8988T (cell line): ENCODE measurements around the gene TNFAIP2.
A peak's percentile ranks its signal among the peaks of the same experiment; 100 is the strongest.
"Not testable (repeated sequence)": the region's sequence is repeated elsewhere in the genome, so short reads cannot be mapped to it uniquely, and the experiment has no call there.

Source experiments
- DNase-seq: peaks from one replicate; pipeline ENCODE4 v3.0.0; 2011

TNFAIP2 gene

DNA sequence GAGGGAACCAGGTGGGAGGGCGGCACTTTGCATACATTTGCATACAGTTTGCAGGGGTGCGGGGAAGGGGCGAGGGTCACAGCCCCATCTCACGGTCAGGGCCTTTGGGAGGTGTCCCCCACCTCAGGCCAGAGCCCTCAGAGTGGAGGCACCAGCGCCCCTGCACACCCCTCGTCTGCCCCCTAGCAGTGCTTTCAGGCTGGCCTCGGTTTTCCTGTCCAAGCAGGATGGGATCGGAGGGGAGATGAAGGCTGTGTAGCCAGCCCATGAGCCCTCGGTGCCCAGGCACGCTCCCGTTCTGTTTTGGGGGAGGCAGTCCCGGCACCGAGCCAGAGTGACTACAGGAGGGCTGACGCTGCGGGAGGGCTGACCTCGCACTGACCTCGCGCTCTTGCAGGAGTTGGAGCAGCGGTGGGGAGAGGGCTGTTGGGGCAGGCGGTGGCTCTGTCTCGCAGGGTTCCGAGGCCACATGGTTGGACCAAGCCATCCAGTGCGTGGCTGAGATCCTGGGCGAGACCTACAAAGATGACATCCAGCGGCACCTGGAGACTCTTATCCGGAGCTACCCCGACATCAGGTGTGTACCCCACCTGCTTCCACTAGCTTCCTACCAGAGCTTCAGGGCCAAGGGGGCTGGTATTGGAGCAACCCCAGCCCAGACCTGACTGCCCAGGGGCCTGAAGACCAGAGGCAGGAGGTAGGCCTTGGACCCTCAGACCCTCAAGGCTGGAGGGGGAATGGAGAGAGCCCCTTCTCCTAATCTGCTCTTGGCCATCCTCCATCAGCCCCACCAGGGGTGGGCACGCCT is 15.1 kb upstream of the TNFAIP2 start:
- no peak for DNase-seq

DNA sequence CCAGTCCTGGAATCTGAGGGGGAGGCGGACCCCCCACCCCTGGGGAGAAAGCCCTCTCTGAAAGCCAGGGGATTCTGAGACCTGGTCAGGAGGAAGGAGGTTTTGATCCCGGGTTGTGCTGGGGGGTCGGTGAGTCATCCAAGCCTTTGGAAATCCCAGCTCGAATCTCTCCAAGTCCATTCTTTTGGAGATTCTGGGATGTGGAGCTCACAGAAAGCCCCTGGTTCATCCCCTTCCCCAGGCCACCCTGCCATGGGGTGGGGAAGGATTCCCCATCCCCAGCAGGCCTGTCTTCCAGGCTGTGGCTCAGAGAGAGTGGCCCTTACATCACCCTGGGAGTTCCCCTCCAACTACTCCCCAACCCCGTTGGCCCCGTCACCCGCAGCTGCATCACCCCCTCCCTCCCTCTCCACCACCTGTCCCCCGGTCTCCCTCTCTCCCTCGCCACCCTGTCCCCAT is 14.5 kb upstream of the TNFAIP2 start:
- DNase-seq = no peak

DNA sequence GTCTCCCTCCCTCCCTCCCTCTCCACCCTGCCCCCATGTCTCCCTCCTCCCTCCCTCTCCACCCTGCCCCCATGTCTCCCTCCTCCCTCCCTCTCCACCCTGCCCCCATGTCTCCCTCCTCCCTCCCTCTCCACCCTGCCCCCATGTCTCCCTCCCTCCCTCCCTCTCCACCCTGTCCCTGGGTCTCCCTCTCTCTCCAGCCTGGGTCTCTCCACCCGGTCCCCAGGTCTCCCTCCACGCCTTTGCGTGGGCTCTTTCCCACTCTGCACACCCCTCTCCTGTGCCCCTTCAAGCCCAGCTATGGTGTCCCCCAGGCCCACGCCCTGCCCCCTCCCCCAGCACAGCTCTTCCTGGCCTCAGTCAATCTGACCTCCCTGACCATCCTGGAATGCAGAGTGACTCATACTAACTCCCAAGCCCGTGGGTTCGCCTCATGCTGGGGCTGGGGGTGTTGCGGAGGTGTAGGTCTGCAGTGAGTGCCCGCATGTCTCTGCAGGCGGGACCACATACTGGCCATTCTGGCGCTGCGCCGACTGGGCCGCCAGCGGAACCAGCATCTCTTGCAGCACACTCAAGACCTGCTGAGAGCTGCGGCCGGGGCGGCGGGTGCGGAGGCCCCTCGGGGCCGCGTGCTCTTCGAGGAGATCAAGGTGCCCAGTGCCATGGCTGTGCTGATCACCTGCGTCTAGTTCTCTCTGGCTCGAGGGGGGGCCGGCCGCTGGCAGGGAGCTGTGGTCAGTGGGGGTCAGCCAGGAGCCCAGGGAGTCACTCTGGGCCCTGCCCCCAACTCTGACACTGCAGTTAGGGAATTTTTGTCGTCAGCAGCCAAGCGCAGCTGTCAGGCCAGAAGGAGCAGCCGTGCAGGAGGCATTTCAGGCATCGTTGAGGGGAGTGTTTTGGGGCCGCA is 13.5 kb upstream of the TNFAIP2 start:
- DNase-seq = no peak

DNA sequence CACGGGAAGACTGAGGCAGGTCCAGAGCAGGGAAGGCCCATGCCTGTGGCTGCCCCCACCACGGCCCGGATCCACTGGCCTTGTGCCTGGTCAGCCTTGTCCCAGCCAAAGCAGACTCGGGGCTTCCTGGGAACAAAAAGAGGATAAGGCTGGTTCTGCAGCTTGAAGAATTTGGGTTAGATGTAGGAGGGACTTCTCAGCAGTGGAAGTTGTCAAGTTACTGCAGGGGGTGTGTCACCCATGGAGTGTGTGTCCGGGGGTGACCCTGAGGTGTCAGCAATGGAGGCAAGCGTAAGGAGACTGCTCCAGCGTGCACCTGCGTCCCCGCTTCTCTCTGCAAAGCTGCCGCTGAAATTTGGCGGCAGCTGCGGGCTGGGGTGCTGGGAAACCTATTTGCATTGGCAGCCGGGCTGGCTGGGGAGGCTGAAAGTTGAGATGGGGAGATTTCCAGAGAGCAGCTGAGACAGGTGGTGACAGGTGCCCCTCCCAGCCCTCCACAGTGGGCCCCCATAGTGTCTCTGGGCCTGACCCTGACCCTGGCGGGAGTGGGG is 12.5 kb upstream of the TNFAIP2 start:
- DNase-seq = no peak

DNA sequence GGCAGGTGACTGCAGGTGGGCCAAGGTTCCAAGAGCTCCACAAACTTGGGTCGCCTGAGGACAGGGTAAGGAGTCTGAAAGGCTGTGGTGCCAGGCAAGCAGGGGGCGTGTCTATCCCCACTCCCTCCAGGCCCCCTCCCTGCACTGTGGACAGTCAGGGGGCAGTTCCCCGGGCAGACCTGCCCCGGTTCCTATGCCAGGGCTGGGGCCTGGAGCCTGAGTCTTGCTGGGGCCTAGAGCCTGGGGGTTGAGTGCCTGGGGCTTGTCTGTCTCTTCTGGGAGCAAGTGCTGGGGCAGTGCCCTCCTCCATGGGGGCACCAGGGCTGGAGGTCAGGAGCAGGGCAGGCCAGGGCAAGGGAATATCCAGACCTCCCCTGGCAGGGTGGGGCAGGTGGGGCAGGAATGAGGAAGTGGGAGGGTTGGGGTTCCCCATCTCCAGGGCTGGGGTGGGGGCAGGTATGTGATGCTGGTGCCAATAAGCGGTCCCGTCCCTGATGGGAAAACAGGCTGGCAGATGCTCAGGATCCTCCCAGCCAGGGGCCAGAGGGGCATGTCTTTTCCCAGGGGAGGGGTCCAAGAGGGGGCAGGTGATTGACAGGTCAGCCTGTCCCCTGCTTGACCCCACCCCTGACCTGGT is 11.9 kb upstream of the TNFAIP2 start:
- no peak for DNase-seq

DNA sequence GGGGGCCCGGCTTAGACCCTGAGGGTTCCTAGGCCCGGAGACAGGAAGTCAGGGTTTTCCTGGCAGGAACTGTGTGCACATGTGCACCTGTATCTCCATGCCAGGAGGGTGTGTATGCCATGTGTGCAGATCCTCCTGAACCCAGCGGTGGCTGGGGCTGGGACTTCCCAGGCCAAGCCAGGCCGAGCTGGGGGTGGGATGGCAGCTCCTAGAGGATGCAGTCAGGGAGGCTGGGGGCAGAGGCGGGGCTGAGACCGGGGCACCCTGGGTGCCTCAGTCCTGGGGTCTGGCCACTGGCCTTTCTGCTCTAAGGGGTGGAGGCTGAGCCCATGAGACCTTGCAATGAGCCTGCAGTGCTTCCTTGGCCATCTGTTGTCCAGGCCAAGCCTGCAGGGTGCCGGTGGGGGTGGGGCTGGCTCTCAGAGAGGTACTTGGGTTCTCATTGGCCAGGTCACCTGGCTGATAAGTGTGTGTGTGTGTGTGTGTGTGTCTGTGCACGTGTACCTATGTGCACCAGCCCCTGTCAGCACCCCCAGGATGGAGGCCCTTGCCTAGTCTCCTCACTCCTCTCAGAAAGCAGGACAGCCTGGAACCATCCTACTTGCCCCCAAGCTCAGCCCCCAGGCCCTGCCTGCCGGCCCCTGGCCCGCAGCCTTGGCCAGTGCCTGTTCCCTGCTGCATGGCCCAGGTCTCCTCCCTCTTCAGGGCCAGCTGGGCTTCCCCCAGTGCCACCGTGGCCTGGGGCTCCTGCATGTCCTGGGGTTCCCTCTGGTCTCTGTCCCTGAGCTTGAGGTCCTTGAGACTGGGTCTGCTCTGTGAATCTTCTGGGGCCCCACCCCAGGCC is 10.6 kb upstream of the TNFAIP2 start:
- DNase-seq = no peak

DNA sequence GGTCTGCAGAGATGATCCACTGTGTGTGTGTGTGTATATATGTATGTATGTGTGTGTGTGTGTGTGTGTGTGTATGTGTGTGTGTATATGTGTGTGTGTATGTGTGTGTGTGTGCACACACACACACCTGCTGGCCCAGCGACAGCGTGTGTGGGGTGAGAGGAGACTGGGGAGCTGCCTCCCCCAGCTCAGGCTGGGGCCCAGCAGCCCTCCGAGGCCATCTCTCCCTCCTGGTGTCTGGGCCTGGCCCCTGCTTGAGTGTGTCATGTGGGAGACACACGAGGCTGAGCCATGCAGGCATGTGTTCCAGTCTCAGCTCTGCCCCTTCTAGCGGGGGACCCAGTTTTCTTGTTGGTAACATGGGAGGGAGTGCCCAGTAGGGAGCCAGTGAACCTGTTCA is 10.0 kb upstream of the TNFAIP2 start:
- no peak for DNase-seq

DNA sequence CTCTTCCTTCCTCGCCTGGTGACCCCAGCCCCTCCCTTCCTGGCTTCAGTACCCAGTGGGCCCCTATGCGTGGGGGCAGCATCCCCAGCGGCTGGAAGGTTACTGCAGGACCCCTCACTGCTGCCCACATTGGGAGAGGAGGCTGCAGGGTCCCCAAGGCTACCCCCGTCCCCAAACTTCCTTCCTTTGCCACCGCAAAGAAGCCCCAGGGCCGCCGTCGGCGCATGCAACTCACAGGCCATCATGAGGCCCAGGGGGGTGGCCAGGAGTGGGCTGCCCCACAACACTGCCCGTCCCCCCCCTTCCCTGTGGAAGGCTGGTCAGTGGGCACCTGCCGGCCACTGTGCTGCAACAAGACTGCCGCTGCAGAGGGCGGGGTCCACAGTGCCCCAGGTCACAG is 9.5 kb upstream of the TNFAIP2 start:
- no peak for DNase-seq

DNA sequence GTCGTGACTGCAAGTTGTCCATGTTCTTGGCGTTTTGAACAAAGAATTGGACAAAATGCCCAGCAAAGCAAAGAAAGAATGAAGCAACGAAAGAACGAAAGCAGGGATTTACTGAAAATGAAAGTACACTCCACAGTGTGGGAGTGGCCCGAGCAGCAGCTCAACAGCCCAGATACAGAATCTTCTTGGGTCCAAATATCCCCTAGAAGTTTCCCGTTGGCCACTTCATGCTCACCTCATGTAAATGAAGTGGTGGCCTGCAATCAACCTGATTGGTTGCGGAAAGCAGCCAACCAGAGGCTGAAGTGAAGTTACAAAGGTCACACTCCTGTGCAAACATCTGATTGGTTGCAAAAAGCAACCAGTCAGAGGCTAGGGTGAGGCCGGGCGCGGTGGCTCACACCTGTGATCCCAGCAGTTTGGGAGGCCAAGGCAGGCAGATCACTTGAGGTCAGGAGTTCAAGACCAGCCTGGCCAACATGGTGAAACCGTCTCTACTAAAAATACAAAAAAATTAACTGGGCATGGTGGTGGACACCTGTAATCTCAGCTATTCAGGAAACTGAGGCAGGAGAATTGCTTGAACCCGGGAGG is 8.1 kb upstream of the TNFAIP2 start:
- not testable (repeated sequence) for DNase-seq

DNA sequence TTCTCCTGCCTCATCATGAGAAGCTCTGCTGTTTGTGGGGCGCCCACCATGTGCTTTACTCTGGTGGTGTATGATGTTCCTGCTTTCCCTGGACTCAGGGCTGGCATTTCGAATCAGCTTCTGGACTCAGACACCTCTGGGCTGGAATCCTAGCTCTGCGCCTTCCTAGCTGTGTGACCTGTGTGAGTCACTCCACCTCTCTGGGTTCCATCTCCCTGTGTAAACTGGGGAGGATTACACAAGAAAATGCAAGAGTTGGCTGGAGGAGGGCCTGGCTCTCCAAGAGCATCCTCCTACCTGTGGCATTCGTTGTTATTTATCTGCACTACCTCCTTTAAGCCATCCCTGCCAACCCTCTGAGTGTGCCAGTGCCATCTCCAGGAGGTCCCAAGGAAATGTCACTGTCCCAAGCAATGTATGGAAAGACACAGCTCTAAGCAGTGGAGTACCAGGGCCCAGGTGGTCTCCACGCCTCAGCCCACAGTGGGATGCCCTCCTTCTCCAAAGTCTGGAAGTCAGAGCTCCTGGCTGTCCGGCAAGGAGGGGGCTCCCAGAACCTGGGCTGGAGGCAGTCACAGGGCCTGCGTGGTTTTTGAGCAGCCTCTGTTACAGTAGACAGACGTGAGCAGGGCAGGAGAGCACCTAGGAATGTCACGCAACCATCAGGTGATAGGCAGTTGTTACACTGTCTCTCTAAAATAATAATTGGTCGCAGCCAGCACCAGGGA is 7.3 kb upstream of the TNFAIP2 start:
- DNase-seq = no peak

DNA sequence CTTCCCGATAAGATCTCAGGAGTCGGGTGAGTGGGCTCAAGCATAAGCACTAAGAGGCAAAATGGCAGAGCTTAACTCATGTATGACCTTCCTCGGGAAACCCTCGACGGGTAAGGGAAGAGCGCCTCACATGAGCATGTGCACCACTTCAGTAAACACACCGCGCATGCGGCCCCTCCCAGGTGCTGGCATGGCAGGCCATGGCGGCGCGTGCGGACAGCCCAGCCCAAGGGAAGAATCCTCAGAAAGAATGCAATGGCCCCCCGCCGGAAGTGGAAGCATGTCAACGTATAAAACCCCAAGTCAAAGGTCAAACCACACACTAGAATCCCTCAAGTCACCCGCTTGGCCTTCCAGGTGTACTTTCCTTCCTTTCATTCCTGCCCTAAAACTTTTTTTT is 6.6 kb upstream of the TNFAIP2 start:
- DNase-seq = no peak

DNA sequence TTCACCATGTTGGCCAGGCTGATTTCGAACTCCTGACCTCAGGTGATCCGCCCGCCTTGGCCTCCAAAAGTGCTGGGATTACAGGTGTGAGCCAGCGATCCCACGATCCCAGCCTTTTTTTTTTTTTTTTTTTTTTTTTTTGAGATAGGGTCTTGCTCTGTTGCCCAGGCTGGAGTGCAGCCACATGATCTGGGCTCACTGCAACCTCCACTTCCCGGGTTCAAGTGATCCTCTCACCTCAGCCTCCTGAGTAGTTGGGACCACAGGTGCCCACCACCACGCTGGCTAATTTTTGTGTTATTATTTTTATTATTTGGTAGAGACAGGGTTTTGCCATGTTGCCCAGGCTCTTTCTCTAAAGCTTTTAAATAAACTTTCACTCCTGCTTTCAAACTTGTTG is 5.8 kb upstream of the TNFAIP2 start:
- not testable (repeated sequence) for DNase-seq

DNA sequence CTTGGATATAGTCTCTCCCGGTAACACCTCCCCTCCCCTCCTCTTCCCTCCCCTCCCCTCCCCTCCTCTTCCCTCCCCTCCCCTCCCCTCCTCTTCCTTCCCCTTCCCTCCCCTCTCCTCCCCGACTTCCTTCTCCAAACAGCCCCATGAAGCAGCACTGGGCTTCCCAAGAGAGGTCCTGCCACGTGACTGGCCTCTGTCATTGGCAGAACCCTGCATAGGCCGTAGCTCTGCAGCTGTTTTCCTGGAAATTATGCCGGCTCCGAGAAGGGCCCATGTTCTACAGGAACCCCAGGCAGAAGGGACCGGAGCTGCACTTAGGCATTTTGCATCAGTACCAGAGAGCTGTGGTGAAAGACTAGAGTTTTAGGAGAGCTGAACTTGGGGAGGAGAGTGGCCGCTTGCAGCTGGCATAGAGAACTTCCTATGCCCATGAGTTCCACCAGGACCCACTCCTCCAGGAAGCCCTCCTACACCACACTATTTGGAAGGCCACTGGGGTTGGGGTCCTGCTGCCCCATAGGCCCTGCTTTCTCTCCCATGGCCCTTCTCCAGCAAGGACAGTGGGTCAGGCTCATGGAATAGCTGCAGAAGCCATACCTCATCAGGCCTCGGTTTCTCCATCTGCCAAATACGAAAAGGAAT is 5.1 kb upstream of the TNFAIP2 start:
- DNase-seq = no peak

DNA sequence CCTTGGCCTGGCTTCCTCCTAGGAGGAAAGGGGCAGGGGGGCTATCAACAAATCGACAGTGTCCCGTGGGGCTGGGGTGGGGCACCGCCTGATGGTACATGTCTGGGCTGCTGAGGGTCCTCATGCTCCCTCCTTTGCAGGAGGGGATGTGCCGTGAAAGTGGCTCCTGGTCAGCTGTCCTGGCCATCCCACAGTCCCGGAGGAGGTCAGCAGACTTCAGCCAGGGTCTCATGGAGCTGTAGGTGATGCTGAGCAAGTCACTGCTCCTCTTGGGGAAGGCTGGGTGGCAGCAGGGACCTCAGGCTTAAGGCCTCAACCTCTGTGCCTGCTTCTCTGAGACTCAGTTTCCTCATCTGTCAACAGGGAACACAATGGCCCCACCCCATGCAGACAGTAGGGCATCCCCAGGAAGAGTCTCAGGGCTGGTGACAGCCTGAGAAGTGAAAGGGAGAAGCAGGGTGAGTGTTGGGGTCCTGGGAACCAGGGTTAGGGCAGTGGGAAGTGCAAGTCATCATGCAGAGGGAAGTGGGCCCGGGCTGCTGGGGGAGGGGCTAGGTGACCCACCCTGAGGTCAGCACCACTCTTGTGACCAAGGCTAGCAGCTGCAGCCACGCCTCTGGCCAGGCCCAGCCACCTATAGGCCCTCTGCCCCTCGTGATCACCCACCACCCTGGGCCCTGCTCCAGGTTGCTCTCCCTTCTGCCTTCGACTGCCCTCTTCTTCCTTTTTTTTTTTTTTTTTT is 4.4 kb upstream of the TNFAIP2 start:
- no peak for DNase-seq

DNA sequence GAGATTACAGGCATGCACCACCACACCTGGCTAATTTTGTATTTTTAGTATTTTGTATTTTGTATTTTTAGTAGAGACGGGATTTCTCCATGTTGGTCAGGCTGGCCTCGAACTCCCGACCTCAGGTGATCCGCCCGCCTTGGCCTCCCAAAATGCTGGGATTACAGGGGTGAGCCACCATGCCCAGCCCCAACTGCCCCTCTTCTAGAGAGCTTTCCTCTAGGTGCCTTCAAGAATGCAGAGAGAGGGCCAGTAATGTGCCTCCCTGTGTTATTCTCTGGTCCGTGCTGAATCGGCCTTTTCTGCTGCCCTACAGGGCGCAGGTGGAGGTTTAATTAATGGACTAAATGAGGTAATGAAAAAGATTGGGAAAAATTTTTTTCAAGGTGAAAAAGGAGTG is 3.7 kb upstream of the TNFAIP2 start:
- not testable (repeated sequence) for DNase-seq

DNA sequence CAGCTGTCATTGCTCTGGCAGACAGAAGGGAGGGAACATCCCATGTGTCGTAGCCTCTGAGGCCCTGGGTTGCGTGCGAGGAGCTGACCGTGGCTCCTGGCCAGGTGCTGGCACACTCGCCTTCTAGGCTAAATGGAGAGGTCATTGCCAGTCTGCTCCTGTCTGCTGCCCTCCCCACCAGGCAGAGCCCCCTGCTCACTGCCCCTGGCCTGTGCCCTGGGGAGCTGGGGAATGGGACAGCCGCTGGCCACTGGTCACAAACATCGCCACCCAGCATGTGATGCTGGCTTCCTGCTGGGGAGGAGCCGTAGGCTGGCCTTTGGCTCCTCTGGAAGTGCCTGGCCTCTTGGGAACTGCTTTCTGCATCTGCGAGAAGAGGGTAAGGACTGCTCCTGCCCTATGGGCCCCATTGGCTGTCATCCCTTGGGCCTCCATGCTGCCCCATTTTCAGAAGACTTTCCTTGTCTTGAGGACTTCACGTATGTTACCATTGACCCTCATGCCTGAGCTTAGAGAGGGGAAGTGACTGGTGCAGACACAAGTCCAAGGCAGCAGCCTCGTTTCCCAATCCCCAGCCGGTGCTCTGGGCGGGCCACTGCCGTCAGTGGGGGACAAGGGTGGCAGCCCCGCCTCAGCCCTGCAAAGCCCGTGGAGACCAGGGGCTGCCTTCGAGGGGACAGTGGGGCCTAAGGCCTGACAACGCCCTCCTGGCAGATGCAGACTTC is 2.0 kb upstream of the TNFAIP2 start:
- no peak for DNase-seq

DNA sequence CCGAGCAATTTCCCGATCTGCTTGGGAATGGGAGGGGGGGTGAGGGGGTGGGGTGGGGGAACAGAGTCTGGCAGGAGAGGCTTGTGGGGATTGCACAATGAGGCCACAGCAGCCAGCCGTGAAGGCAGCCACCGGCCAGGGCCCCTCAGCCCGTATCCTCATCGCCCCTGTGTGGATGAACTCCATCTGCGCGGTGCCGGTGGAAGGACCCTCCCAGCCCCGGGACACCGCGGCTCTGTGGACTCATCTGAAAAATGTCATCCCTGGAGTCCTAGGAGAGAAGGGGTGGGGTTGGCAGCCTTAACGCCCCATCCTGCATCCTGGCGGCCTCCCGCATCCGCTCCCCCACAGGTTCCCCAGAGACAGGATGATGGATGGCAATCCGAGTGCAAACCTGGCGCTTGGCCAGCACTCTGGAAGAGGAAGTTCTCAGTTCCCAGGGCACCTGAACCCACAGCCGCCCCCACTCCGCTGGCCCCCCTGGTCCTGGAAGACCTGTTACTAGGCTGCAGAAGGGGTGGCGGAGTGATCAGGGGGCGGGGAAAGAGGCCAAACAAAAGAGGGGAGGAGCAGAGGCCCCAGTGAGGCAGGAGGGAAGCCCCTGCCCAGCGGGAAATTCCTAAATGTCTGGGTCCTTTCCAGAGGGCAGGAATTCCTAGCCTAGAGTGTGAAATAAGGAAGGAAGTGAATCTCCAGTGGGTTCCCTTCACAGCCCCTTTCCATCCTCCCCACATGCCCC is 1.2 kb upstream of the TNFAIP2 start:
- DNase-seq = peak; percentile 57

DNA sequence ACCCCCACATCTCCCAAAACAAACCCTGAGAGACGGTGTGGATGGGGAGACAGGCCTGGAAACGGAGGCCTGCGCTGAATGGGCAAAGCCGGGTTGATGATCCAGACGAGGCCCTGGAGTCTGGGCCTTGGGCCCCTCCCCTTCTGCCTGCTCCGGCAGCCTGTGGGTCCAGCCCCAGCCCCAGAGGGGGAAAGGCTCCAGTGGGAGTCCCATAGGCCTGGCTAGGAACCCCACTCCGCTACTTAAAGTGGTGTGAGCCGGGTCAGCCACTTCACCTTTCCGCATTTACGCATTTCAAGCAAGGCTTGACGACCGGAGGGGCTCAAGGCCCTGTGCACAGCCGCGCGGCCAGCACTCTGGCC is 695 bp upstream of the TNFAIP2 start:
- DNase-seq = peak; percentile 24
